Spleen (tissue), 11 donors: ENCODE data around the gene ISOC2. TPM values are rescaled to one million over a fixed set of nuclear protein-coding genes. Genes with fewer than 3 reads are reported as not detected.

Experiments used
- DNase-seq: peaks from one replicate; pipeline ENCODE4 v3.0.0-alpha.2; 2020
- H3K27ac ChIP-seq, 8 donors: fragments of 200-600 bp; sonication (generic) in 7 of 8; 1 replicate in 4 of 8; 2 replicates in 4 of 8; pipeline versions ENCODE4 v1.5.0 to v1.8.0; 2016 to 2021; ENCODE audit warnings: inconsistent platforms in 4 of 8, mild to moderate bottlenecking in 4 of 8, moderate library complexity in 1 of 8
- H3K27me3 ChIP-seq, 7 donors: fragments of 200-600 bp; sonication (generic) in 6 of 7; replicated peaks in 1 of 7; 1 replicate in 4 of 7; 2 replicates in 3 of 7; pipeline versions ENCODE4 v1.5.0 to v1.8.0; 2016 to 2021; ENCODE audit warnings: inconsistent platforms in 3 of 7, mild to moderate bottlenecking in 1 of 7
- H3K36me3 ChIP-seq, 6 donors: fragments of 200-600 bp; sonication (generic) in 5 of 6; 1 replicate in 4 of 6; 2 replicates in 2 of 6; pipeline versions ENCODE4 v1.5.0 to v1.8.0; 2016 to 2021; ENCODE audit warnings: inconsistent platforms in 2 of 6
- H3K4me1 ChIP-seq, 6 donors: fragments of 200-600 bp; sonication (generic) in 5 of 6; 1 replicate in 3 of 6; 2 replicates in 3 of 6; pipeline versions ENCODE4 v1.5.0 to v1.8.0; 2016 to 2021; ENCODE audit warnings: inconsistent platforms in 3 of 6
- H3K4me3 ChIP-seq, 8 donors: fragments of 200-600 bp; sonication (generic) in 7 of 8; 1 replicate in 4 of 8; 2 replicates in 4 of 8; pipeline versions ENCODE4 v1.5.0 to v1.8.0; 2016 to 2021; ENCODE audit warnings: inconsistent platforms in 4 of 8, mild to moderate bottlenecking in 4 of 8, moderate library complexity in 2 of 8
- H3K9me3 ChIP-seq, 8 donors: fragments of 200-600 bp; sonication (generic) in 7 of 8; 1 replicate in 4 of 8; 2 replicates in 4 of 8; pipeline versions ENCODE4 v1.5.0 to v1.8.0; 2016 to 2021; ENCODE audit warnings: inconsistent platforms in 4 of 8
- CTCF ChIP-seq, 11 experiments: fragments of 200-600 bp in 7 of 11; fragments of 450-650 bp in 4 of 11; sonication (generic) in 4 of 11; IDR thresholded peaks in 8 of 11; conservative IDR thresholded peaks in 3 of 11; 1 replicate in 7 of 11; 2 replicates in 4 of 11; pipeline versions ENCODE4 v1.4.0 to v1.8.0; 2016 to 2021; ENCODE audit warnings: antibody characterized with exemption in 11 of 11, inconsistent platforms in 4 of 11, mild to moderate bottlenecking in 1 of 11
- POLR2A ChIP-seq, 3 donors: fragments of 450-650 bp; IDR thresholded peaks; one replicate each; pipeline ENCODE4 v1.5.1; 2017; ENCODE audit warnings: antibody characterized with exemption in 3 of 3, mild to moderate bottlenecking in 1 of 3
- POLR2AphosphoS5 ChIP-seq, 3 donors: sonication (generic); formaldehyde crosslinking; IDR thresholded peaks; one replicate each; pipeline ENCODE4 v1.5.1; 2017; ENCODE audit warnings: antibody characterized with exemption in 3 of 3
- WGBS, 5 donors: extraction: QIAGEN DNeasy Blood & Tissue Kit in 3 of 5; methylation state at CpG; one replicate each; pipeline versions ENCODE4 v1.1.5 to v1.1.7; 2013 to 2018; 5-methylcytosine and 5-hydroxymethylcytosine counted together
- intact Hi-C: fragments of 100-400 bp; cut with DNase I; formaldehyde crosslinking; loops from one replicate; pipeline ENCODE4 v1.15.0; 2023; ENCODE audit warnings: low total_unique reads
- polyA plus RNA-seq, 3 donors: library from polyadenylated mRNA; stranded (reverse); fragments of 200-250 nt; gene quantifications; one replicate each; pipeline ENCODE4 v1.2.1, GENCODE V29; 2013
- total RNA-seq, 7 donors: library from RNA; depleted of rRNA in 3 of 7; stranded (reverse); fragments of >200 nt in 3 of 7; fragmentation: NEBNext Ultra II Directional in 4 of 7; extraction: Animal tissue kit (Norgen Biotek cat#: 25700) in 4 of 7; gene quantifications; one replicate each; pipeline versions ENCODE4 v1.1.0 to v1.2.1, GENCODE V29; 2016 to 2021
- donor health status: healthy with polysubstance abuse.
- donor health status: DM: no; HTN: no; CAD: no; lungs with moderate emphysema.
- donor health status: DM: no; HTN: no; CAD: no.
- donor health status: Bipolar disorder and iron deficiency.
- donor health status: healthy.
- donor health status: DM: no; HTN: no; CAD: no.
- donor health status: DM: yes; HTN: yes; CAD: no.

Gene ISOC2
- total and polyA plus RNA-seq, 10 donors = 38.6 to 98.7 (median 55.3) TPM

DNA sequence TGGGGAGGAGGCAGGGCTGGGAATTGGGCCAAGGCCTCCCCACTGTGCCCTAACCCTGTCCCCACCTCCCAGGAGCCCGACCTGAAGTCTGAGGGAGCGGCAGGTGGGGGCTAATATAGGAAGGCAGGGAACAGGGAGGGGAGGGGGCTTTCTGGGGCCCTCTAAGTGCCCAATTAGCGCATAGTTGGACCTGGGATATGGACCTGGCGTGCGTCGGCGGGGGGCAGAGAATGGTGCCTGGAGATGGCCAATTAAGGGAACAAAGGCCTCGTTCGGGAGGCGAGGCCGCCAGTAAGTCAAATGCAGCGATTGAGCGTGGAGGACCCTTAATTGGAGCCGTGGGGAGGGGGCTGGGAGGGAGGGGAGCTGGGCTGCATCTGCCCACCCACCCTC, 3.2 kb upstream of the ISOC2 start, which contains the start of gene C19orf85:
Gene C19orf85, minus strand, starts transcription at position 90 of the 393 bp plus-strand sequence. CDS start 197 bp downstream, outside the sequence.
- H3K4me3 ChIP-seq = no peak within 1 kb of the TSS
- no peaks in the 10 kb centered on the region for H3K27me3 ChIP-seq
- 72 to 83% (median 81%) methylated on average over 14 of the region's 14 CpGs for WGBS, 5 donors
- H3K4me1 ChIP-seq = peaks cover 4 to 40% (median 33%) of the 10 kb centered on the region in 6 donors
- H3K27ac ChIP-seq = no peak within 1 kb of the TSS
- no peaks in the 10 kb centered on the region for H3K9me3 ChIP-seq
- DNase-seq = no peak
- intact Hi-C loops = no loop called here
- TF ChIP-seq CTCF (IDR thresholded peaks at IDR 0.05 in 8 of 11, conservative IDR thresholded peaks at IDR 0.05 in 3 of 11) (no peak), POLR2AphosphoS5 (IDR thresholded peaks at IDR 0.05) (no peak), POLR2A (IDR thresholded peaks at IDR 0.05) (no peak)
- no peaks in the 10 kb centered on the region for H3K36me3 ChIP-seq

GRCh38 chr19:55464039-55464661, 2.7 kb upstream of the ISOC2 start:
- H3K27ac ChIP-seq = no peak overlapping the region
- no peaks in the 10 kb centered on the region for H3K27me3 ChIP-seq
- intact Hi-C loops = no loop called here
- peaks cover 7 to 45% (median 37%) of the 10 kb centered on the region in 6 donors for H3K4me1 ChIP-seq
- WGBS, 5 donors = 75 to 88% (median 80%) methylated on average over 18 to 23 of the region's 23 CpGs
- no peaks in the 10 kb centered on the region for H3K9me3 ChIP-seq
- TF ChIP-seq CTCF (IDR thresholded peaks at IDR 0.05 in 8 of 11, conservative IDR thresholded peaks at IDR 0.05 in 3 of 11) = no peak
- TF ChIP-seq POLR2AphosphoS5 (IDR thresholded peaks at IDR 0.05) = no peak
- TF ChIP-seq POLR2A (IDR thresholded peaks at IDR 0.05) = no peak
- peak; percentile 64 for DNase-seq
- H3K36me3 ChIP-seq = no peaks in the 10 kb centered on the region
- H3K4me3 ChIP-seq = no peak overlapping the region

- Histone ChIP-seq H3K4me3 (no peak overlapping the region), H3K9me3 (no peaks in the 10 kb centered on the region), H3K36me3 (no peaks in the 10 kb centered on the region), H3K27me3 (no peaks in the 10 kb centered on the region), H3K4me1 (peaks cover 7 to 50% (median 38%) of the 10 kb centered on the region in 6 donors), H3K27ac (no peak overlapping the region)
- WGBS, 5 donors = 74 to 86% (median 78%) methylated on average over 11 to 15 of the region's 15 CpGs
- TF ChIP-seq POLR2AphosphoS5 (IDR thresholded peaks at IDR 0.05) (no peak), CTCF (IDR thresholded peaks at IDR 0.05 in 8 of 11, conservative IDR thresholded peaks at IDR 0.05 in 3 of 11) (no peak), POLR2A (IDR thresholded peaks at IDR 0.05) (no peak)
- intact Hi-C loops = no loop called here
- DNase-seq = peak; percentile 75
Measured at GRCh38 chr19:55463583-55464031, 2.2 kb upstream of the ISOC2 start.

DNA sequence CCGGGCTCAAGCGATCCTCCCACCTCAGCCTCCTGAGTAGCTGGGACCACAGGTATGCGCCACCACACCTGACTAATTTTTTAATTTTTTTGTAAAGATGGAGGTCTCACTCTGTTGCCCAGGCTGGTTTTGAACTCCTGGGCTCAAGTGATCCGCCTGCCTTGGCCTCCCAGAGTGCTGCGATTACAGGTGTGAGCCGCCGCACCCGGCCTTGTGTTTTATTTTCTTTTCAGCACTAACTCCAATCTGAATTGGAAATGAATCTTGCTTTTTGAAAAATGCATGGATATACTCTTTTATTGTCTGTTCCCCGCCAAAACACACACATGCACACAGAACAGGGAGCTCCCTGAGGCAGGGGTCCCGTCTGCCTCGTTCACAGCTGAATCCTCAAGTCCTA, 1.3 kb upstream of the ISOC2 start:
- intact Hi-C loops = no loop called here
- Histone ChIP-seq H3K4me3 (peak overlapping the region in 4 of 8 donors; percentile 71 to 97 (median 79)), H3K4me1 (peaks cover 7 to 44% (median 32%) of the 10 kb centered on the region in 6 donors), H3K27me3 (no peaks in the 10 kb centered on the region), H3K27ac (no peak overlapping the region), H3K36me3 (no peaks in the 10 kb centered on the region), H3K9me3 (no peaks in the 10 kb centered on the region)
- no peak for TF ChIP-seq POLR2A (IDR thresholded peaks at IDR 0.05)
- TF ChIP-seq POLR2AphosphoS5 (IDR thresholded peaks at IDR 0.05) = no peak
- TF ChIP-seq CTCF (IDR thresholded peaks at IDR 0.05 in 8 of 11, conservative IDR thresholded peaks at IDR 0.05 in 3 of 11) = no peak
- 87 to 92% (median 89%) methylated on average over 11 of the region's 11 CpGs for WGBS, 5 donors
- DNase-seq = no peak
